Choroid plexus epithelial cell (primary cell): ENCODE data around the gene BPHL.

Experiments
- DNase-seq: peaks from one replicate; pipeline ENCODE4 v3.0.0-alpha.2; 2010; ENCODE audit warnings: low read depth
- H3K4me3 ChIP-seq: 2 replicates; pipeline ENCODE4 v1.5.1; 2011; ENCODE audit warnings: low read depth, mild to moderate bottlenecking, control low read depth, low read length, moderate library complexity
- TF ChIP-seq, protein P1 (sequence below): conservative IDR thresholded peaks from 2 replicates; pipeline ENCODE4 v1.5.1; 2011; ENCODE audit warnings: low read depth, mild to moderate bottlenecking, control low read depth, inconsistent platforms, low read length, moderate library complexity

The BPHL gene

DNA sequence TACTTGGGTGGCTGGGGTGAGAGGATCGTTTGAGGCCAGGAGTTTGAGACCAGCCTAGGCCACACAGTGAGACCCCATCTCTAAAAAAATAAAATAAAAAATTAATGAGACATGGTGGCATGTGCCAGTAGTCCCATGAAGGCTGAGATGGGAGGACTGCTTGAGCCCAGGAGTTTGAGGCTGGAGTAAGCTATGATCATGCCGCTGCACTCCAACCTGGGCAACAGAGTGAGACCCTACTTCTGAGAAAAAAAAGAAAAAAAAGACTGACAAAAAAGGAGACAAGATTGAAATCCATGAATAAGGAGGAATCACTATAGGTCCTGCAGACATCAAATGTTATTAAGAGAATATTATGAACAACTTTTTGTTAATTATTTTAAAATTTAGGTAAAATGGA lies 23.7 kb upstream of the BPHL start:
- DNase-seq = no peak
- TF ChIP-seq, protein P1, sequence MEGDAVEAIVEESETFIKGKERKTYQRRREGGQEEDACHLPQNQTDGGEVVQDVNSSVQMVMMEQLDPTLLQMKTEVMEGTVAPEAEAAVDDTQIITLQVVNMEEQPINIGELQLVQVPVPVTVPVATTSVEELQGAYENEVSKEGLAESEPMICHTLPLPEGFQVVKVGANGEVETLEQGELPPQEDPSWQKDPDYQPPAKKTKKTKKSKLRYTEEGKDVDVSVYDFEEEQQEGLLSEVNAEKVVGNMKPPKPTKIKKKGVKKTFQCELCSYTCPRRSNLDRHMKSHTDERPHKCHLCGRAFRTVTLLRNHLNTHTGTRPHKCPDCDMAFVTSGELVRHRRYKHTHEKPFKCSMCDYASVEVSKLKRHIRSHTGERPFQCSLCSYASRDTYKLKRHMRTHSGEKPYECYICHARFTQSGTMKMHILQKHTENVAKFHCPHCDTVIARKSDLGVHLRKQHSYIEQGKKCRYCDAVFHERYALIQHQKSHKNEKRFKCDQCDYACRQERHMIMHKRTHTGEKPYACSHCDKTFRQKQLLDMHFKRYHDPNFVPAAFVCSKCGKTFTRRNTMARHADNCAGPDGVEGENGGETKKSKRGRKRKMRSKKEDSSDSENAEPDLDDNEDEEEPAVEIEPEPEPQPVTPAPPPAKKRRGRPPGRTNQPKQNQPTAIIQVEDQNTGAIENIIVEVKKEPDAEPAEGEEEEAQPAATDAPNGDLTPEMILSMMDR = no peak
- H3K4me3 ChIP-seq = no peak overlapping the region

DNA sequence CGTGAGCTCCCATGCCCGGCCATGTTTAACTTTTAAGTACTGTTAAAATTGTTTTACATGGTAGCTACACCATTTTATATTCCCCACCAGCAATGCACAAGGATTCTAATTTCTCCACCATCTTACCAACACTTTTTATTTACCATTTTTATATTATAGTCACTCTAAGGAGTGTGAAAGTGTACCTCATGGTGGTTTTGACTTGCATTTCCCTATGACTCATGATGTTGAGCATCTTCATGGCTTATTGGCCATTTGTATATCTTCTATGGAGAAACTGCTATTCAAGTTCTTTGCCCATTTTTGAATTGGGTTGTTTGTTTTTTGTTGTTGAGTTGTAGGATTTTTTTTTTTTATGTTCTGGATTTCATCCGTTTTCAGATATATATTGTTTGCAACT lies 15.6 kb upstream of the BPHL start:
- DNase-seq = peak; percentile 11
- TF ChIP-seq, protein P1 = no peak
- no peak overlapping the region for H3K4me3 ChIP-seq

DNA sequence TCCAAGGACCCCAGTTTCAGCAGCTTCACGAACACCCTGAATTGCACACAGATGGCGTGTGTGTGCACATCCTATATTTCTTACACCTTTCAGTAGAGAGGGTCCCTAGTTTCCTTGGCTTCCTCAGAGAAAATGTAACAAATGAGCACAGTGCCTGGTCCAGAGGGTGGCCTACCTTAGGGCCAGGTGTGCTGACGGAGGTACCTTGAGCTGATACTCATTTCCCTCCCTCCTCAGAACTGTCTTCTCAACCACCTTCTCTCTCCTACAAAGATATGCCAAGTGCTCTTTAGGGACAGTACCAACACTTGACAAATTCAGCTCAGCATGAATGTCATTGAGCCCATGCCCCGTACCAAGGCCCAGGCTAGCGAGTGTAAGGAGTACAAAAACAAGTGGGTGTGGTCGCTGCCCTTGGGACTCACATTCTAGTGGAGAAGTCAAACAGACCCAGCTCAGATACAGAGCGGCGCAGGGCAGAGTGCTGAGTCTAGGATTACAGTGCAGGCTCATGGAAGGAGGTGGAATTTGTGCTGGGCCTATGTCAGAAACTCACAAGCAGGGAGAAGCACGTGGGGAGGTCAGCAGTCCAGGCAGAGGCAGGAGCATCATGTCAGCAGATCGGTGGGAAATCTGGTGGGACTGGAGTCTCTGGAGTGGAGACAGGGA lies 9.6 kb upstream of the BPHL start:
- TF ChIP-seq, protein P1 = no peak
- no peak overlapping the region for H3K4me3 ChIP-seq
- no peak for DNase-seq

DNA sequence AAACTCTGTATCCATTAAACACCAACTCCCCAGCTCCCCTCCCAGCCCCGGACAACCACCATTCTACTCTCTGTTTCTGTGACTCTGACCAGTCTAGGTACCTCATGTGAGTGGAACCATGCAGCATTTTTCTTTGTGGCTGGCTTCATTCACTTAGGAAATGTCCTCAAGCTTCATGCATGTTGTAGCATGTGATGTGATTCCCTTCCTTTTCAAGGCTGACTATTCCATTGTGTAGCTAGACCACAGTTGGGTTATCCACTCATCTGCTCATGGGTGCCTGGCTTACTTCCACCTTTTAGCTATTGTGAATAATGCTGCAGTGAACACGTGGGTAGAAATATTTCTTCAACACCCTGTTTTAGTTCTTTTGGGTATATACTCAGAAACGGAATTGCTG lies 8.8 kb upstream of the BPHL start:
- TF ChIP-seq, protein P1 = no peak
- no peak overlapping the region for H3K4me3 ChIP-seq
- DNase-seq = no peak

DNA sequence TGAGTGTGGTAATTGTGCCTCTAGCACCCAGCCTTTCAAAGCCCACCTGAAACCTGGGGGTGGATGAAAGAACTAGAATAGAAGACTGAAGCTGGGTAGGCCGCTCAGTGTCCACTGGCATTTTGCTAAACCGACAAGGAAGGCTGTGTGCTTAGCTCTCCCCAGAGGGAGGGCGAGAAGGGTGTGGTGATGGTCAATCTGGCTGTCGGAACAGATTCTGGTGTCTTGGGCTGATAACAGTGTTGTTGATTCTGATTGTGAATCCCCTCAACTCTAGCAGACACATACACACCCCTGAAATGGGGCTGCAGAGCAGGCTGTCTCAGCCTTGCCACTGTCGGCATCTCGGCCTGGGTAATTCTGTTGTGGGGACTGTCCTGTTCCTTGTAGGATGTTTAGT lies 4.1 kb upstream of the BPHL start:
- no peak for DNase-seq
- TF ChIP-seq, protein P1 = no peak
- no peak overlapping the region for H3K4me3 ChIP-seq

DNA sequence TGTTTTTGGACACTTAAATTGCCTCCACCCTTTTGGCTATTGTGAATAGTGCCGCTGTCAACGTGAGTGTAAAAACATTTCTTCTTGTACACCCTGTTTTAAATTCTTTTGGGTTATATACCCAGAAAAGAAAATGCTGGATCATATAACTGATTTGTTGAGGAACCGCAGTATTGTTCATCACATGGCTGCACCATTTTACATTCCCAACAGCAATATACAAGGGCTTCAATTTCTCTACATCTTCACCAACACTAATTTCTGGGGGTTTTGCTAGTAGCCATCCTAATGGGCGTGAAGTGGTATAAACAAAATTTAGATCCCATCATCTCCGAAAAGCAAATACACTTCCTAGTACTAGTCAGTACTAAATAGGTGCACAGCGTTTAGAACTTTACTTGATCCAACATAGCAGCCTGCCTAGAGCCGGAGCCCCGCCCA lies 579 bp upstream of the BPHL start:
- peak overlapping the region; percentile 95 for H3K4me3 ChIP-seq
- TF ChIP-seq, protein P1 = no peak
- peak; percentile 81 for DNase-seq

DNA sequence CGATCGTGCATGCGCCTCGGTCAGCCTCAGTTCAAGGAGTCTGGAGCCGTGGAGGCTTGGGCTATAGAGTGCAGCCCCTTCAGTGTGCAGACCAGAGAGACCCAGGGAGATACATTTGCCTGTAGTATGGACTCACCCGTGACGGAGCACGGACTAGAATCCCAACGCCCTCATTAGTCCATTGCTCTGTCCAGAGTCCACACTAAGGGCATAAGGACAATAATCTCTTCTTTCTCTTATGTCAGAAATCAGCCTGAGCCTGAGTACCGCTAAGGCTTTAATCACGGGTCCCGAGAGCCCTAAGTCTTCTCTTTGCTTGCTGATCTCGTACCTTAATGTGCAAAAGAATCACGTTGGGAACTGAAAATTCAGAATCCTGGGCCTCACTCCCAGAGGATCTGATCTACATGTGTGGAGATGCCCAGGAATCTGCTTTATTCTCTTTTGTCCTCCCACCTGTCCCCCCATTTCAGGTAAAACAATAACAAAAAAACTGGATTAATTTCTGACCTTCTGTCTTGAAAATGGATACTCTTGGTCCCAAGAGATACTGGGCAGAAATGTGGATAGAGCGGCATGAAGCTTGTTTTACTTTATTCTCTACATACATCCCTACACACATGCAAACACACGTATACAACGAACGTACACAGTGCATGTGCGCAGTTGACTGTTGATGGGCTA lies 671 bp downstream of the BPHL start:
- peak overlapping the region; percentile 95 for H3K4me3 ChIP-seq
- TF ChIP-seq, protein P1 = no peak
- DNase-seq = peak; percentile 50
